ENCODE measurements around the gene G3BP2. TPM values are rescaled to one million over a fixed set of nuclear protein-coding genes. Genes with fewer than 3 reads are reported as not detected.

The G3BP2 gene
- total RNA-seq, 2 donors from 2014 or later, result 95.0 to 121 TPM

GRCh38 chr4:75637176-75637575 is 36.0 kb downstream of the G3BP2 start:
- H3K4me3 ChIP-seq, result no peak overlapping the region
- no peak for DNase-seq (ENCODE audit: low spot score)
- H3K9me3 ChIP-seq, result no peaks in the 10 kb centered on the region
- H3K27ac ChIP-seq, result no peak overlapping the region
- no peaks in the 10 kb centered on the region for H3K27me3 ChIP-seq (replicated peaks; ENCODE audit: insufficient read depth)
- TF ChIP-seq, protein P1, sequence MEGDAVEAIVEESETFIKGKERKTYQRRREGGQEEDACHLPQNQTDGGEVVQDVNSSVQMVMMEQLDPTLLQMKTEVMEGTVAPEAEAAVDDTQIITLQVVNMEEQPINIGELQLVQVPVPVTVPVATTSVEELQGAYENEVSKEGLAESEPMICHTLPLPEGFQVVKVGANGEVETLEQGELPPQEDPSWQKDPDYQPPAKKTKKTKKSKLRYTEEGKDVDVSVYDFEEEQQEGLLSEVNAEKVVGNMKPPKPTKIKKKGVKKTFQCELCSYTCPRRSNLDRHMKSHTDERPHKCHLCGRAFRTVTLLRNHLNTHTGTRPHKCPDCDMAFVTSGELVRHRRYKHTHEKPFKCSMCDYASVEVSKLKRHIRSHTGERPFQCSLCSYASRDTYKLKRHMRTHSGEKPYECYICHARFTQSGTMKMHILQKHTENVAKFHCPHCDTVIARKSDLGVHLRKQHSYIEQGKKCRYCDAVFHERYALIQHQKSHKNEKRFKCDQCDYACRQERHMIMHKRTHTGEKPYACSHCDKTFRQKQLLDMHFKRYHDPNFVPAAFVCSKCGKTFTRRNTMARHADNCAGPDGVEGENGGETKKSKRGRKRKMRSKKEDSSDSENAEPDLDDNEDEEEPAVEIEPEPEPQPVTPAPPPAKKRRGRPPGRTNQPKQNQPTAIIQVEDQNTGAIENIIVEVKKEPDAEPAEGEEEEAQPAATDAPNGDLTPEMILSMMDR (IDR thresholded peaks at IDR 0.05), result no peak
- TF ChIP-seq POLR2A (IDR thresholded peaks at IDR 0.05) (no peak), POLR2AphosphoS5 (IDR thresholded peaks at IDR 0.05) (no peak)
- intact Hi-C loops (cut with DNase I), result no loop called here
- no peaks in the 10 kb centered on the region for H3K4me1 ChIP-seq (replicated peaks)
- H3K36me3 ChIP-seq, result no peaks in the 10 kb centered on the region
- WGBS, result 56% methylated on average over 1 of the region's 1 CpG

GRCh38 chr4:75634951-75635350 is 38.3 kb downstream of the G3BP2 start:
- 63% methylated on average over 2 of the region's 2 CpGs for WGBS
- Histone ChIP-seq H3K27ac (no peak overlapping the region), H3K9me3 (no peaks in the 10 kb centered on the region), H3K4me3 (no peak overlapping the region), H3K27me3 (replicated peaks; ENCODE audit: insufficient read depth) (no peaks in the 10 kb centered on the region), H3K36me3 (no peaks in the 10 kb centered on the region), H3K4me1 (replicated peaks) (no peaks in the 10 kb centered on the region)
- intact Hi-C loops (cut with DNase I), result loop anchor here (5.0 kb wide), 1 partner anchor 92 kb away; no protein-coding TSS in a partner anchor
- DNase-seq (ENCODE audit: low spot score), result no peak
- TF ChIP-seq, protein P1 (IDR thresholded peaks at IDR 0.05), result no peak
- TF ChIP-seq POLR2AphosphoS5 (IDR thresholded peaks at IDR 0.05) (no peak), POLR2A (IDR thresholded peaks at IDR 0.05) (no peak)

- Histone ChIP-seq H3K9me3 (no peaks in the 10 kb centered on the region), H3K36me3 (no peaks in the 10 kb centered on the region), H3K27ac (no peak overlapping the region), H3K4me3 (no peak overlapping the region), H3K4me1 (replicated peaks) (no peaks in the 10 kb centered on the region), H3K27me3 (replicated peaks; ENCODE audit: insufficient read depth) (no peaks in the 10 kb centered on the region)
- no peak for DNase-seq (ENCODE audit: low spot score)
- intact Hi-C loops (cut with DNase I), result loop anchor here (5.0 kb wide), 1 partner anchor 93 kb away; no protein-coding TSS in a partner anchor
- TF ChIP-seq, protein P1 (IDR thresholded peaks at IDR 0.05), result no peak
- WGBS, result 41% methylated on average over 3 of the region's 3 CpGs
Measured at GRCh38 chr4:75634281-75634680, 38.9 kb downstream of the G3BP2 start.

DNA sequence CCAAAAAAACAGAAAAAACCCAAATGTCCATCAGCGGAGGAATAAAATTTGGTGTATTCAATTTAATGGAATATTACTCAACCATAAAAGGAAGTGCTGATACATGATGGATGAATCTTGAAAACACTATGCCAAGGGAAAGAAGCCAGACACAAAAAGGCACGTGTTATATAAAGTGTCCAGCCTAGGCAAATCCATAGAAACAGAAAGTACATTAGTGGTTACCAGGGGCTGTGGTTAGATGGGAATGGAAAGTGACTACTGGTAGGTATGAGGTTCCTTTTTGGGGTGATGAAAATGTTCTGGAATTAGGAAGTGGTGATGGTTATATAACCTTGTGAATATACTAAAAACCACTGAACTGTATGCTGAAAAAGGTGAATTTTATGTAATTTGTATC is 39.4 kb downstream of the G3BP2 start:
- intact Hi-C loops (cut with DNase I), result loop anchor here (5.0 kb wide), 1 partner anchor 93 kb away; no protein-coding TSS in a partner anchor
- no peaks in the 10 kb centered on the region for H3K36me3 ChIP-seq
- no peaks in the 10 kb centered on the region for H3K9me3 ChIP-seq
- 71% methylated on average over 2 of the region's 2 CpGs for WGBS
- H3K27ac ChIP-seq, result no peak overlapping the region
- no peak for DNase-seq (ENCODE audit: low spot score)
- no peaks in the 10 kb centered on the region for H3K4me1 ChIP-seq (replicated peaks)
- H3K4me3 ChIP-seq, result no peak overlapping the region
- TF ChIP-seq POLR2AphosphoS5 (IDR thresholded peaks at IDR 0.05) (no peak), POLR2A (IDR thresholded peaks at IDR 0.05) (no peak)
- no peaks in the 10 kb centered on the region for H3K27me3 ChIP-seq (replicated peaks; ENCODE audit: insufficient read depth)

DNA sequence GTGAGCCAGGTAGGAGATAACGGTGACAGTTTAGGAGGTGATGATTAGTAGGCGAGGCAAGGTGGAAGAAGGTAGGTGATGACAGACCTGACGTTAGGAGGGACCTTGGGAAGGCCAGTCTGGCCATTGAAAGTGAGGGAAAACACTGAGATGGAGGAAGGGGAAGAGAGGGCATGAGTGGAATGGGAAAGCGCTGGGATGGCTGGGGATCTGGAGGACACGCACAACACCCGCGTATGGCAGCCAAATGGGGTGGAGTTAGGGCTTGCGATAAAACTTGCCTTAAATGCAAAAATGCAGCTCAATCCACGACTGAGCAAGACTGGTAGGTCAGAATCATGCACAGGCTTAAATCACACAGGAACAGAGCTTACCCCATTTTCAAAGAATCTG is 42.3 kb downstream of the G3BP2 start:
- TF ChIP-seq POLR2AphosphoS5 (IDR thresholded peaks at IDR 0.05) (no peak), POLR2A (IDR thresholded peaks at IDR 0.05) (no peak)
- TF ChIP-seq, protein P1 (IDR thresholded peaks at IDR 0.05), result no peak

More for the DNA sequence above, 42.3 kb downstream of the G3BP2 start:
- Histone ChIP-seq H3K9me3 (no peaks in the 10 kb centered on the region), H3K27me3 (replicated peaks; ENCODE audit: insufficient read depth) (no peaks in the 10 kb centered on the region), H3K4me1 (replicated peaks) (no peaks in the 10 kb centered on the region), H3K27ac (no peak overlapping the region), H3K4me3 (peak overlapping the region; percentile 33 to 40), H3K36me3 (no peaks in the 10 kb centered on the region)
- DNase-seq (ENCODE audit: low spot score), result no peak
- 48% methylated on average over 9 of the region's 9 CpGs for WGBS
- intact Hi-C loops (cut with DNase I), result loop anchor here (5.0 kb wide), 1 partner anchor 96 kb away; no protein-coding TSS in a partner anchor

All from prostate gland (tissue), 2 donors.